Ovary (tissue), 9 donors: Measurements from ENCODE around the gene ITGB1BP1. TPM values are rescaled to one million over a fixed set of nuclear protein-coding genes. Genes with fewer than 3 reads are reported as not detected.

Experiments used
- DNase-seq, 5 donors: peaks; one replicate each; pipeline ENCODE4 v3.0.0-alpha.2; 2019 to 2020
- H3K27ac ChIP-seq, 2 donors: fragments of 200-600 bp; one replicate each; pipeline versions ENCODE4 v1.5.1 to v1.8.0; 2019 to 2022
- H3K27me3 ChIP-seq: fragments of 200-600 bp; one replicate; pipeline ENCODE4 v1.8.0; 2022
- H3K36me3 ChIP-seq: fragments of 200-600 bp; sonication (generic); one replicate; pipeline ENCODE4 v1.5.1; 2019
- H3K4me1 ChIP-seq: one replicate; pipeline ENCODE4 v1.8.1; 2013; ENCODE audit warnings: mild to moderate bottlenecking, moderate library complexity; ENCODE audit not compliant: insufficient read depth
- H3K4me3 ChIP-seq: fragments of 200-600 bp; sonication (generic); one replicate; pipeline ENCODE4 v1.5.1; 2017
- H3K9me3 ChIP-seq, 2 donors: fragments of 200-600 bp in 1 of 2; sonication (generic) in 1 of 2; one replicate each; pipeline versions ENCODE4 v1.5.1 to v1.8.1; 2013 to 2019; ENCODE audit warnings: mild to moderate bottlenecking in 1 of 2, moderate library complexity in 1 of 2
- EP300 ChIP-seq: sonication (generic); formaldehyde crosslinking; IDR thresholded peaks from one replicate; pipeline ENCODE4 v1.6.1; 2017; ENCODE audit warnings: antibody characterized with exemption
- POLR2A ChIP-seq: fragments of 450-650 bp; IDR thresholded peaks from one replicate; pipeline ENCODE4 v1.6.1; 2017; ENCODE audit warnings: antibody characterized with exemption, mild to moderate bottlenecking, moderate library complexity
- WGBS, 3 donors: extraction: QIAGEN DNeasy Blood & Tissue Kit in 1 of 3; methylation state at CpG; one replicate each; pipeline versions ENCODE4 v1.1.5 to v1.1.7; 2013 to 2017; 5-methylcytosine and 5-hydroxymethylcytosine counted together
- intact Hi-C, 4 donors: fragments of 100-400 bp; cut with DNase I; formaldehyde crosslinking; loops; one replicate each; pipeline versions ENCODE4 v1.11.0 to v1.15.1; 2022 to 2023
- polyA plus RNA-seq, 2 donors: library from polyadenylated mRNA; stranded (reverse); fragments of 200-250 nt in 1 of 2; fragments of 350-450 nt in 1 of 2; fragmentation: Illumina TruSeq in 1 of 2; extraction: RNeasy Lipid Tissue Mini Kit (QIAGEN cat#74804) in 1 of 2; gene quantifications; one replicate each; pipeline ENCODE4 v1.2.3, GENCODE V29; 2013 to 2014
- total RNA-seq, 7 donors: library from RNA; depleted of rRNA in 2 of 7; stranded (reverse); fragments of >200 nt in 2 of 7; fragmentation: NEBNext Ultra II Directional in 3 of 7; extraction: Animal tissue kit (Norgen Biotek cat#: 25700) in 3 of 7; gene quantifications; one replicate each; pipeline versions ENCODE4 v1.1.0 to v1.2.4, GENCODE V29; 2016 to 2023
- TF ChIP-seq, protein P1 (sequence below), 3 donors: fragments of 450-650 bp in 2 of 3; fragments of 200-600 bp in 1 of 3; IDR thresholded peaks; one replicate each; pipeline versions ENCODE4 v1.5.1 to v1.8.0; 2016 to 2022; ENCODE audit warnings: antibody characterized with exemption in 3 of 3, mild to moderate bottlenecking in 1 of 3
- donor health status: DM: no; HTN: no; CAD: no; lungs with moderate emphysema.
- donor health status: DM: no; HTN: no; CAD: no.
- donor health status: Bipolar disorder and iron deficiency.
- donor health status: DM: yes; HTN: yes; CAD: no.
- donor health status: DM: no; HTN: no; CAD: no.
- donor health status: DM: yes; HTN: yes; CAD: no.

Gene ITGB1BP1
- total and polyA plus RNA-seq, 9 donors, result 14.5 to 82.2 (median 64.5) TPM

GRCh38 chr2:9384521-9384920 is 38.8 kb downstream of the ITGB1BP1 start:
- H3K4me1 ChIP-seq, result no peaks in the 10 kb centered on the region
- no peaks in the 10 kb centered on the region for H3K27me3 ChIP-seq
- no peak overlapping the region for H3K4me3 ChIP-seq
- H3K36me3 ChIP-seq, result no peaks in the 10 kb centered on the region
- intact Hi-C loops, result no loop called here
- no peak for TF ChIP-seq EP300
- TF ChIP-seq, protein P1, sequence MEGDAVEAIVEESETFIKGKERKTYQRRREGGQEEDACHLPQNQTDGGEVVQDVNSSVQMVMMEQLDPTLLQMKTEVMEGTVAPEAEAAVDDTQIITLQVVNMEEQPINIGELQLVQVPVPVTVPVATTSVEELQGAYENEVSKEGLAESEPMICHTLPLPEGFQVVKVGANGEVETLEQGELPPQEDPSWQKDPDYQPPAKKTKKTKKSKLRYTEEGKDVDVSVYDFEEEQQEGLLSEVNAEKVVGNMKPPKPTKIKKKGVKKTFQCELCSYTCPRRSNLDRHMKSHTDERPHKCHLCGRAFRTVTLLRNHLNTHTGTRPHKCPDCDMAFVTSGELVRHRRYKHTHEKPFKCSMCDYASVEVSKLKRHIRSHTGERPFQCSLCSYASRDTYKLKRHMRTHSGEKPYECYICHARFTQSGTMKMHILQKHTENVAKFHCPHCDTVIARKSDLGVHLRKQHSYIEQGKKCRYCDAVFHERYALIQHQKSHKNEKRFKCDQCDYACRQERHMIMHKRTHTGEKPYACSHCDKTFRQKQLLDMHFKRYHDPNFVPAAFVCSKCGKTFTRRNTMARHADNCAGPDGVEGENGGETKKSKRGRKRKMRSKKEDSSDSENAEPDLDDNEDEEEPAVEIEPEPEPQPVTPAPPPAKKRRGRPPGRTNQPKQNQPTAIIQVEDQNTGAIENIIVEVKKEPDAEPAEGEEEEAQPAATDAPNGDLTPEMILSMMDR (IDR thresholded peaks at IDR 0.05), result no peak
- no peak for TF ChIP-seq POLR2A
- H3K9me3 ChIP-seq, result no peaks in the 10 kb centered on the region
- WGBS, 3 donors, result 93 to 97% (median 96%) methylated on average over 4 of the region's 4 CpGs
- DNase-seq, result no peak
- no peak overlapping the region for H3K27ac ChIP-seq

DNA sequence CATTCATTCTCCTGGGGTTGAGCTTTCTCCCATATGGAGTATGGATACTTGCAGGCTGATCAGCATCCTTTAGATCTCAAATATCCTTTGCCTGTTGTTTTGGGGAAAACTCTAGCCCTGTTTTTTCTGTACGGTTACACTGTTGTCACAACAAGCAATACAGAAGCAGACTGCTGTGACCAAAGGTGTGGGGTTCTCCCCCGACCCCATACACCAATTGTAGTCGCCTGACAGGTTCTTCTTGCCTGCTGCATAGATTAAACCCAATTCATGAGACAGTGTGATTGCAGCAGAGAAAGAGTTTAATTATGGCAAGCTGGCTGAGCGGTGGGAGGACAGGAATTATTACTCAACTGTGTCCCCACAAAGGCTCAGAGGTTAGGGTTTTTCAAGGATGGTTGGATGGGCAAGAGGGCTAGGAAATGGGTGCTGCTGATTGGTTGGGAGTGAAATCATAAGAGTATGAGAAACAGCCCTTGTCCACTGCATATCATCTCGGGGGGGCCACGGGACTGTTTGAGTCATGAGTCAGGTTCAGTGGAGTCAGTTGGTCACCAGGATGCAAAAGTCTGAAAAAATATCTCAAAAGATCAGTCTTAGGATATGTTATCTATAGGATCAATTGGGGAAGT is 40.6 kb downstream of the ITGB1BP1 start:
- 95 to 98% (median 97%) methylated on average over 6 of the region's 6 CpGs for WGBS, 3 donors
- no peaks in the 10 kb centered on the region for H3K9me3 ChIP-seq
- H3K36me3 ChIP-seq, result no peaks in the 10 kb centered on the region
- no peaks in the 10 kb centered on the region for H3K4me1 ChIP-seq
- no peak for DNase-seq
- intact Hi-C loops, result no loop called here
- no peak overlapping the region for H3K4me3 ChIP-seq
- TF ChIP-seq POLR2A (no peak), EP300 (no peak)
- TF ChIP-seq, protein P1 (IDR thresholded peaks at IDR 0.05), result no peak
- no peak overlapping the region for H3K27ac ChIP-seq
- H3K27me3 ChIP-seq, result no peaks in the 10 kb centered on the region

DNA sequence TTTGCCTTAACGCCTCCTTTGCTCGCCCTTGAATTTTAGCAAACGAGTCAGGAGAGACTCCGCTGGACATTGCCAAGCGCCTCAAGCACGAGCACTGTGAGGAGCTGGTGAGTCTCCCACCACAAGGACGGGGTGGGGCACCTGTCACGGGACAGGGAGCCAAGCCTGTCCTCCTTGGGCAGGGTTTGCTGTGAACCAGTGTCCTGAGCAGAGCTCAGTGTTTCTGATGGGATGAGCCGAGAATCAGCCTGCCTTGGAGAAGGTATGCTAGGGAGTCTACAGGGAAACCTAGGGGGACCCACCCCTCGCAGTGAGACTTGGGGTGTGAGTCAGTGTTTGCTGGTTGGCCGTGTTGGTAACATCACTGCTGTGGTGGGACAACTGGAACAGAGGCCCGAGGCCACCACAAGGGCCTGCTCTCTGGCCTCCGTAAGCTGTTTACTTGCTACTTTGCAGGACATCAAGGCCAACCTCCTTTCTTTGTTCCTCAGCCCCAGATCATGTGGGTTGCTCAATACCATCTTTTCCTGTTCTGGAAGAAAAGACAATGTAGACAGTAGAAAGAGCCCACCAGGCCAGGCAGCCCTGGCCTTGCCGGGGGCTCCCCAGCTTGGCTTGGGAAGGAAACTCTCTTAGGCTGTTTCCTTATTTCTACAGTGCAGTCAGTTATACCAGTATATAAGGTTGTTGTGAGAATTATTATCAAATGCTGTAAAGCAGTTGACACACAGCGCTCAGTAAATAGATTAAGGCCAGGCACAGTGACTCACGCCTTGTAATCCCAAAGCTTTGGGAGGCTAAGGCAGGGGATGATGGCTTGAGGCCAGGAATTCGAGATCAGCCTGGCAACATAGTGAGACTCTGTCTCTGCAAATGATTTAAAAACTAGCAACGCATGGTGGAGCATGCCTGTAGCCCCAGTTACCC is 42.4 kb downstream of the ITGB1BP1 start:
- intact Hi-C loops, result no loop called here
- H3K27ac ChIP-seq, result no peak overlapping the region
- no peak for TF ChIP-seq POLR2A
- TF ChIP-seq, protein P1 (IDR thresholded peaks at IDR 0.05), result no peak
- TF ChIP-seq EP300, result no peak
- no peaks in the 10 kb centered on the region for H3K9me3 ChIP-seq
- 79 to 85% (median 82%) methylated on average over 18 of the region's 18 CpGs for WGBS, 3 donors
- no peak overlapping the region for H3K4me3 ChIP-seq
- H3K27me3 ChIP-seq, result no peaks in the 10 kb centered on the region
- DNase-seq, result peak in 1 of 5 donors; percentile 31
- H3K36me3 ChIP-seq, result no peaks in the 10 kb centered on the region
- no peaks in the 10 kb centered on the region for H3K4me1 ChIP-seq

GRCh38 chr2:9379391-9379755 is 44.0 kb downstream of the ITGB1BP1 start:
- Histone ChIP-seq H3K27me3 (no peaks in the 10 kb centered on the region), H3K4me3 (no peak overlapping the region), H3K9me3 (no peaks in the 10 kb centered on the region), H3K27ac (no peak overlapping the region), H3K36me3 (no peaks in the 10 kb centered on the region), H3K4me1 (no peaks in the 10 kb centered on the region)
- no peak for TF ChIP-seq EP300
- no peak for TF ChIP-seq POLR2A
- TF ChIP-seq, protein P1 (IDR thresholded peaks at IDR 0.05), result no peak
- intact Hi-C loops, result loop anchor here in 1 of 4 donors (10.0 kb wide), 1 partner anchor 235 kb away; no protein-coding TSS in a partner anchor
- 86 to 93% (median 92%) methylated on average over 5 of the region's 5 CpGs for WGBS, 3 donors
- no peak for DNase-seq
